Mesendoderm (in vitro differentiated cells): ENCODE results near the gene EVL.

Source experiments
- DNase-seq: peaks from one replicate; pipeline ENCODE4 v3.0.0; 2013
- H2AK5ac ChIP-seq: 2 replicates; pipeline ENCODE4 v1.6.1; 2013; ENCODE audit warnings: low read length, inconsistent platforms
- H2BK120ac ChIP-seq: 2 replicates; pipeline ENCODE4 v1.6.1; 2013; ENCODE audit warnings: low read depth, mild to moderate bottlenecking, low read length, moderate library complexity, mixed read lengths
- H2BK15ac ChIP-seq: replicated peaks from 2 replicates; pipeline ENCODE4 v1.6.1; 2013; ENCODE audit warnings: low read depth, mild to moderate bottlenecking, moderate library complexity
- H2BK5ac ChIP-seq: 2 replicates; pipeline ENCODE4 v1.6.1; 2013; ENCODE audit warnings: low read length, inconsistent platforms
- H3K18ac ChIP-seq: 2 replicates; pipeline ENCODE4 v1.6.1; 2013; ENCODE audit warnings: mild to moderate bottlenecking, low read length, mixed read lengths
- H3K23ac ChIP-seq: one replicate; pipeline ENCODE4 v1.6.1; 2013; ENCODE audit warnings: low read length
- H3K27ac ChIP-seq: 2 replicates; pipeline ENCODE4 v1.5.1; 2013; ENCODE audit warnings: low read depth, mild to moderate bottlenecking, inconsistent platforms, low read length, moderate library complexity
- H3K27me3 ChIP-seq: 2 replicates; pipeline ENCODE4 v1.6.1; 2013; ENCODE audit warnings: low read length, control low read depth, mild to moderate bottlenecking, inconsistent platforms; ENCODE audit not compliant: insufficient read depth, poor library complexity
- H3K36me3 ChIP-seq: 2 replicates; pipeline ENCODE4 v1.6.1; 2013; ENCODE audit warnings: low read length, inconsistent platforms; ENCODE audit not compliant: control insufficient read depth, insufficient read depth
- H3K4ac ChIP-seq: one replicate; pipeline ENCODE4 v1.6.1; 2013; ENCODE audit warnings: low read depth, mild to moderate bottlenecking, low read length, moderate library complexity
- H3K4me1 ChIP-seq: 2 replicates; pipeline ENCODE4 v1.6.1; 2013; ENCODE audit warnings: low read depth, low read length, inconsistent platforms; ENCODE audit not compliant: control insufficient read depth
- H3K4me2 ChIP-seq: 2 replicates; pipeline ENCODE4 v1.6.1; 2013; ENCODE audit warnings: low read length
- H3K4me3 ChIP-seq: 2 replicates; pipeline ENCODE4 v1.5.1; 2013; ENCODE audit warnings: mild to moderate bottlenecking, low read length
- H3K56ac ChIP-seq: one replicate; pipeline ENCODE4 v1.6.1; 2013; ENCODE audit warnings: low read length
- H3K79me1 ChIP-seq: 2 replicates; pipeline ENCODE4 v1.6.1; 2013; ENCODE audit warnings: low read length, inconsistent platforms
- H3K79me2 ChIP-seq: 2 replicates; pipeline ENCODE4 v1.6.1; 2013; ENCODE audit warnings: mild to moderate bottlenecking, low read length; ENCODE audit not compliant: control insufficient read depth, insufficient read depth
- H3K9ac ChIP-seq: 2 replicates; pipeline ENCODE4 v1.6.1; 2013; ENCODE audit warnings: low read length, inconsistent platforms
- H4K5ac ChIP-seq: one replicate; pipeline ENCODE4 v1.6.1; 2013; ENCODE audit warnings: low read length
- H4K8ac ChIP-seq: one replicate; pipeline ENCODE4 v1.6.1; 2013; ENCODE audit warnings: low read depth, mild to moderate bottlenecking, control low read depth, low read length, moderate library complexity
- WGBS: extraction: QIAGEN DNeasy Blood & Tissue Kit; methylation state at CpG from one replicate; pipeline ENCODE4 v1.1.7; 2013; ENCODE audit warnings: low lambda C conversion rate, missing lambda C conversion rate; ENCODE audit not compliant: insufficient coverage; ENCODE audit errors: extremely low coverage; 5-methylcytosine and 5-hydroxymethylcytosine counted together

The EVL gene

DNA sequence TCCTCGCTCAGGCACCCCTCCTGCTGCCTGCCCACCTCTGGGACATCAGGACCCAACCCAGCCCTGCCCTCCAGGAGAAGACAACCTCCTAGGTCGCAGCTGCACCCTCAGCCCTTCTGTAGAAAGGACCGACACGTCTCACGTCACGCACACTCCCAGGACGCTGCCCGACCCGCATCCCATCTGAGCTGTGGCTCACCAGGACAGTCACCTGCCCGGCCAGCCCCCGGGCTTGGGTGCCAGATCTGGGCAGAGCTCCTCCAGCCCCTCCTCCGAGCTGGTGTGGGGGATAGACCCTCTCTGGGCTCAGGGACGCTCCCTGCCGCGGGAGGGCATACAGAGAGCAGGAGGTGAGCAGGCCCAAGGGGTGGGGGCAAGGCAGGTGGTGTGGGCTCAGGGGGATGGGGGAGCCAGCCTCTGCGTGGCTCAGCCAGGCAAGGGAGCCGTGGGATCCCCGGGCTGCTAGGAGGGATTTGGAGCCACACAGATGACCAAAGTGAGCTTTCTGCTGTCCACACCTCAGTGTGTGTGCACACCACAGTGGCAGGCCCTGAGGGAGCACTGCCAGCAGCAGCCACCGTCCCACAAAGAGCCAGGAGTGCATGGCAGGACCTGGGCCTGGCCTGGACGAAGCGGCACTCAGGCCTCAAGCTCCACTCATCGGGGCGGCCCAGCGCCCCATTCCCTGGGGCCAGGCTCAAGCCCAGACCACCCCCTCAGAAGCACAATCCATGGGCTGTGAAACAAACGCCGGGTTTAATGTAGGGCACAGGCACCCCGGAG lies 80.7 kb downstream of the EVL start:
- no peak overlapping the region for H3K4me3 ChIP-seq
- H2AK5ac ChIP-seq: no peak overlapping the region
- H2BK120ac ChIP-seq: no peak overlapping the region
- no peaks in the 10 kb centered on the region for H3K27me3 ChIP-seq
- H3K27ac ChIP-seq: no peak overlapping the region
- no peaks in the 10 kb centered on the region for H3K79me1 ChIP-seq
- H4K5ac ChIP-seq: no peak overlapping the region
- no peak overlapping the region for H3K4ac ChIP-seq
- no peak for DNase-seq
- H3K36me3 ChIP-seq: no peaks in the 10 kb centered on the region
- H3K9ac ChIP-seq: no peak overlapping the region
- H2BK5ac ChIP-seq: no peak overlapping the region
- H3K4me1 ChIP-seq: no peaks in the 10 kb centered on the region
- WGBS: no CpG with 5 or more reads among the region's 27 CpGs
- no peak overlapping the region for H4K8ac ChIP-seq
- H3K23ac ChIP-seq: no peak overlapping the region
- no peak overlapping the region for H2BK15ac ChIP-seq
- no peak overlapping the region for H3K4me2 ChIP-seq
- no peak overlapping the region for H3K56ac ChIP-seq
- H3K79me2 ChIP-seq: no peaks in the 10 kb centered on the region
- H3K18ac ChIP-seq: no peak overlapping the region

DNA sequence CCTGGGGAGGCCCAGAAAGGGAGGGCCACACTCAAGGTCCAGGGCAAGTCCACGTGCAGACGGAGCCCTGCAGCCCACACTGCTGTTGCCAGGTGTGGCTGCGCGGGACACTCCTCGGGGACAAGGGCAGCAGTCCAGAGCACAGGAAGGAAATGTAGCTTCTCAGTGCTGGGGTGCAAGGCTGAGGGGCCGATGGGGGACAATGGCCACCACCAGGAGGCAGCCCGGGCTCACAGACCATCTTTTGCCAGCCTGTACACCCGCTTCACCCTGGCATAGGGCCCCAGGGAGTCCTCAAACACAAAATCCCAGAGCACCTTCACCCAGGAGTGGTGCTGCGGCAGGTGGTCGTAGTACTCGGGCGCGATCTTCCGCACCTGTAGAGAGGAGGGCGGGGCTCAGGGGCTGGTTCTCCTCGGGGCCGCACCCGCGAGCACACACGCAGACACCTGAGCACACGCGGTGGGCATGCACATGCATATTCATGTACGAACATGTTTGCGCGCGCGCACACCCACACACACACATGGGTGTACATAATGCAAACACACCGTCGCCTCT lies 81.4 kb downstream of the EVL start:
- Histone ChIP-seq H3K4me1 (no peaks in the 10 kb centered on the region), H3K79me2 (no peaks in the 10 kb centered on the region), H3K23ac (no peak overlapping the region), H3K4me2 (no peak overlapping the region), H2BK120ac (no peak overlapping the region), H2BK15ac (no peak overlapping the region), H3K9ac (no peak overlapping the region), H3K4ac (no peak overlapping the region), H4K5ac (no peak overlapping the region), H2BK5ac (no peak overlapping the region), H3K18ac (no peak overlapping the region), H2AK5ac (no peak overlapping the region), H3K79me1 (no peaks in the 10 kb centered on the region), H4K8ac (no peak overlapping the region), H3K56ac (no peak overlapping the region), H3K27me3 (no peaks in the 10 kb centered on the region), H3K36me3 (no peaks in the 10 kb centered on the region), H3K27ac (no peak overlapping the region), H3K4me3 (no peak overlapping the region)
- no peak for DNase-seq
- no CpG with 5 or more reads among the region's 29 CpGs for WGBS

DNA sequence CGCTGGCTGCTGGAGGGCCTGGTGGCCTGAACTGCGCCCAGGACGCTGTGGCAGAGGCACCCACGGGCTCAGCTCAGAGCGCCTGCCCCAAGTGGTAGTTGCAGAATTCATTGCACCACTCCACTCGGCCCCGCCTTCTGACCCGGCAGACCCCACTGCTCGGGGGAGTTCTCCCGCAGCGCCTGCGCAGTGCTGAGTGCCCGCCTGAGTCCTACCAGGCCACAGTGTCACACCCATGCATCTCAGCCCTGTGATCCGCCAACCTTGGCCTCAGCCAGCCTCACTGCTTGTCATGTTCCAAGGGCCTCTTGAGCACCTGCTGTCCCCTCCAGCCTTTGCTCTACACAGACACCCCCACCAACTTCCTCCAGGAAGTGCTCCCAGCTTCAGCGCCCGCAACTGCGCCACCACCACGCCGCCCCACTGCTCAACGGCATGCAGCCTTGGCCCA lies 82.0 kb downstream of the EVL start:
- DNase-seq: no peak
- Histone ChIP-seq H3K27me3 (no peaks in the 10 kb centered on the region), H3K79me1 (no peaks in the 10 kb centered on the region), H3K56ac (no peak overlapping the region), H3K4me2 (no peak overlapping the region), H3K18ac (no peak overlapping the region), H3K9ac (no peak overlapping the region), H3K23ac (no peak overlapping the region), H3K4me1 (no peaks in the 10 kb centered on the region), H2BK120ac (no peak overlapping the region), H4K8ac (no peak overlapping the region), H4K5ac (no peak overlapping the region), H3K27ac (no peak overlapping the region), H2AK5ac (no peak overlapping the region), H2BK5ac (no peak overlapping the region), H3K4me3 (no peak overlapping the region), H3K36me3 (no peaks in the 10 kb centered on the region), H3K4ac (no peak overlapping the region), H3K79me2 (no peaks in the 10 kb centered on the region), H2BK15ac (no peak overlapping the region)
- WGBS: no CpG with 5 or more reads among the region's 20 CpGs

DNA sequence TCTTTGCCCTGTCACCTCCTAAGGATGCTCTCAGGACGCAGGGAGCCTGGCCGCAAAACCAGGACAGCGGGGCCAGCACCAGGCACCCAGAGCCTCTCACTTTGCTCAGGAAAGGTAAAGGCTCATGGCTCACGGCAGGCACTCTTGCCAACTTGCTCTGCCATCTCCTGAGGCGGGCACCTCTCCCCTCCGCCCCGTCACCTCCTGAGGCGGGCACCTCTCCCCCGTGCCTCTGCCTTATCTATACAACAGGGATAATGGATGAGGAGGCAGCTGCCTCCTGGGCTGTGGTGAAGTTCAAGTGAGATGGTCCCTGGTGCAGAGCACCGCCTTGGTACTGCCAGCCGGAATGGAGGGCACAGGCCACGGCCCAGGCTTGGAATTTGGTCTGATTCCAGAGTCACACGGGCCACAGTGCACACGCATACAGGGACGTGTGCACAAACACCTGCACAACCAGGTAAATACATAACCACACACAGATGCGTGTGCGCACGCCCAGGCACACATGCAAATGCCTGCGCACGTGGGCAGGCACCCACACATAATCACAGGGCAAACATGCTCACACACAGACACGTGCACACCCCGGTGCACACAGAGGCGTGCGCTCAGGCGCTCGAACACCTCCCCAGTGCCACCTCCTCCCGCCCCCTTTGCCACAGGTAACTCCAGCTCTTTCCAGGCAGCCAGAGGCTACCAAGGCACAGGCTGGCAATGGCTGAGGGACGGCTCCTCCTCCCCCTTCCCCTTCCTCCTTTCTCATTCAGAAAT lies 82.7 kb downstream of the EVL start:
- Histone ChIP-seq H3K4ac (no peak overlapping the region), H2BK120ac (no peak overlapping the region), H3K79me2 (no peaks in the 10 kb centered on the region), H3K4me2 (no peak overlapping the region), H4K8ac (no peak overlapping the region), H2BK5ac (no peak overlapping the region), H3K4me1 (no peaks in the 10 kb centered on the region), H4K5ac (no peak overlapping the region), H3K79me1 (no peaks in the 10 kb centered on the region), H3K18ac (no peak overlapping the region), H3K4me3 (no peak overlapping the region), H3K23ac (no peak overlapping the region), H3K56ac (no peak overlapping the region), H2AK5ac (no peak overlapping the region), H2BK15ac (no peak overlapping the region), H3K9ac (no peak overlapping the region), H3K27ac (no peak overlapping the region), H3K27me3 (no peaks in the 10 kb centered on the region), H3K36me3 (no peaks in the 10 kb centered on the region)
- no CpG with 5 or more reads among the region's 28 CpGs for WGBS
- no peak for DNase-seq

DNA sequence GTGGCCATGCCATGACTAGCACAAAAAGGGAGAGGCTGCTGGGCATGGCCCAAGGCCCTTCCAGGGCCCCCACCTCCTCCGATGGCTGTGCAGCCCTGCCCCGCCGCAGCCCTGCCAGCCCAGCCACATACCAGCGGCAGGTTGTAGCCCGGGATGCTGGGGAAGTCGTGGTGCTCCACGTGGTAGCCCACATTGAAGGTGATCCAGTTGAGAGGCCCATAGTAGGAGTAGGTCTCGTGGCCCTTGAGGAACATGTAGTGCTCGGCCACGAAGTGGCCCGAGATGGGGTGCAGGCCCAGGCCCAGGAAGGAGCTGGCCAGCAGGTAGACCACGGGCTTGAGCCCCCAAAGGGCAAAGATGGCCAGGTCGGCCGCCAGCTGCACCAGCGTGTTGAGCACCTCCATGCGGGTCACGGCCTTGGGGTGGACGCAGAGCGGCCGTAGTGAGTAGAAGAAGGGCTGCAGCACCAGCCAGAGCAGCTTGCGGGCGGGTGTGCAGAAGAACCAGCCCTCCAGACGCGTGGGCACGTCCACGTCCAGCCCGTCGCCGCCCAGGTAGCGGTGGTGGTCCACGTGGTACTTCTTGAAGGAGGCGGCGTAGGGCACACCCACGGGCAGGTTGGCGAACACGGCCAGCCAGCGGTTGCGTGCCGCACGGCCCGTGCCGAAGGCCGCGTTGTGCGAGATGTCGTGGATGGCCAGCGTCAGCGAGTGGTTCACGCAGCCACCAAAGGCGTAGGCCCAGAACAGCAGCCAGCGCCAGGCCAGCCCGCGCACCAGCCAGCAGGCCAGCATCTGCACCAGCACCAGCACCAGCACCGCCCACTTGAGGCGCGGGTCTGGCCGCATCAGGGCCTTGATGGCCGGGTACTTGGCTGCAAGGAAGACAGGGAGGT lies 83.9 kb downstream of the EVL start:
- no peak overlapping the region for H3K27ac ChIP-seq
- H4K5ac ChIP-seq: no peak overlapping the region
- H2BK15ac ChIP-seq: no peak overlapping the region
- no peak overlapping the region for H3K23ac ChIP-seq
- no peaks in the 10 kb centered on the region for H3K36me3 ChIP-seq
- H4K8ac ChIP-seq: no peak overlapping the region
- no peak overlapping the region for H3K56ac ChIP-seq
- H3K79me2 ChIP-seq: no peaks in the 10 kb centered on the region
- no CpG with 5 or more reads among the region's 58 CpGs for WGBS
- H3K4me1 ChIP-seq: no peaks in the 10 kb centered on the region
- H3K4me3 ChIP-seq: no peak overlapping the region
- H2AK5ac ChIP-seq: no peak overlapping the region
- no peak overlapping the region for H3K9ac ChIP-seq
- H3K27me3 ChIP-seq: no peaks in the 10 kb centered on the region
- H3K4me2 ChIP-seq: no peak overlapping the region
- no peak overlapping the region for H3K4ac ChIP-seq
- H3K18ac ChIP-seq: no peak overlapping the region
- no peaks in the 10 kb centered on the region for H3K79me1 ChIP-seq
- no peak overlapping the region for H2BK120ac ChIP-seq
- no peak overlapping the region for H2BK5ac ChIP-seq
- no peak for DNase-seq
